GM23338 (cell line): Measurements from ENCODE around the gene CDKN2AIP. TPM values are rescaled to one million over a fixed set of nuclear protein-coding genes. Genes with fewer than 3 reads are reported as not detected.

Experiments
- ATAC-seq: fragments of 200-7000 bp; cut with Tn5 transposase; 3 replicates; pipeline ENCODE4 v1.9.1; 2020
- DNase-seq: peaks from one replicate; pipeline ENCODE4 v3.0.0-alpha.2; 2015; ENCODE audit warnings: low spot score
- H2AFZ ChIP-seq: fragments of 200-600 bp; sonication (generic); 2 replicates; pipeline ENCODE4 v1.8.0; 2016; ENCODE audit warnings: antibody characterized with exemption, mild to moderate bottlenecking, moderate library complexity
- H3F3A ChIP-seq: fragments of 200-600 bp; sonication (generic); replicated peaks from 2 replicates; pipeline ENCODE4 v1.8.0; 2017; ENCODE audit warnings: antibody characterized with exemption, mixed run types, low read depth
- H3K27ac ChIP-seq: fragments of 200-600 bp; sonication (generic); 2 replicates; pipeline ENCODE4 v1.6.1; 2016; ENCODE audit warnings: low read depth
- H3K27me3 ChIP-seq: fragments of 200-600 bp; sonication (generic); 2 replicates; pipeline ENCODE4 v1.8.0; 2016; ENCODE audit warnings: mild to moderate bottlenecking, mixed run types, moderate library complexity; ENCODE audit not compliant: insufficient read depth
- H3K36me3 ChIP-seq: fragments of 200-600 bp; sonication (generic); 2 replicates; pipeline ENCODE4 v1.8.0; 2016; ENCODE audit warnings: mild to moderate bottlenecking; ENCODE audit not compliant: insufficient read depth
- H3K4me1 ChIP-seq: fragments of 200-600 bp; sonication (generic); 2 replicates; pipeline ENCODE4 v1.8.0; 2016; ENCODE audit warnings: mild to moderate bottlenecking, moderate library complexity; ENCODE audit not compliant: insufficient read depth
- H3K4me2 ChIP-seq: fragments of 200-600 bp; sonication (generic); 2 replicates; pipeline ENCODE4 v1.7.1; 2017; ENCODE audit warnings: mixed run types
- H3K4me3 ChIP-seq: fragments of 200-600 bp; sonication (generic); 2 replicates; pipeline ENCODE4 v1.6.1; 2016; ENCODE audit warnings: mixed run types
- H3K79me2 ChIP-seq: fragments of 200-600 bp; sonication (generic); replicated peaks from 2 replicates; pipeline ENCODE4 v1.8.0; 2017; ENCODE audit warnings: mild to moderate bottlenecking; ENCODE audit not compliant: insufficient read depth
- H3K9me2 ChIP-seq: fragments of 200-600 bp; sonication (generic); 2 replicates; pipeline ENCODE4 v1.8.0; 2017; ENCODE audit not compliant: insufficient read depth
- H4K20me1 ChIP-seq: fragments of 200-600 bp; sonication (generic); replicated peaks from 2 replicates; pipeline ENCODE4 v1.8.0; 2017; ENCODE audit warnings: mild to moderate bottlenecking; ENCODE audit not compliant: insufficient read depth
- H3K27ac Mint-ChIP-seq: 2 replicates; pipeline ENCODE4 v1.8.0; 2020; ENCODE audit warnings: inconsistent platforms, mild to moderate bottlenecking, moderate library complexity, mixed read lengths
- H3K27me3 Mint-ChIP-seq: 3 replicates; pipeline ENCODE4 v1.8.0; 2022; ENCODE audit warnings: low read depth, mild to moderate bottlenecking, moderate library complexity, mixed read lengths, inconsistent platforms; ENCODE audit not compliant: insufficient read depth, poor library complexity
- H3K36me3 Mint-ChIP-seq: 3 replicates; pipeline ENCODE4 v1.8.0; 2021; ENCODE audit warnings: low read depth, mild to moderate bottlenecking, inconsistent platforms, moderate library complexity, mixed read lengths
- H3K4me1 Mint-ChIP-seq: 3 replicates; pipeline ENCODE4 v1.8.0; 2020; ENCODE audit warnings: mild to moderate bottlenecking, inconsistent platforms, mixed read lengths
- H3K4me3 Mint-ChIP-seq: 3 replicates; pipeline ENCODE4 v1.8.0; 2021; ENCODE audit warnings: moderate library complexity, mild to moderate bottlenecking, inconsistent platforms, mixed read lengths
- H3K9me3 Mint-ChIP-seq: 3 replicates; pipeline ENCODE4 v1.8.0; 2020; ENCODE audit warnings: moderate library complexity, mild to moderate bottlenecking, inconsistent platforms, mixed read lengths
- CREB1 ChIP-seq: fragments of 250-450 bp; sonication (Bioruptor Pico); IDR thresholded peaks from 2 replicates; pipeline ENCODE4 v1.5.0; 2020; ENCODE audit warnings: low read depth, mild to moderate bottlenecking, moderate library complexity
- EZH2phosphoT487 ChIP-seq: fragments of 200-600 bp; sonication (generic); IDR thresholded peaks from one replicate; pipeline ENCODE4 v1.8.1; 2018; ENCODE audit warnings: antibody characterized with exemption; ENCODE audit not compliant: unreplicated experiment
- JUNB ChIP-seq: IDR thresholded peaks from one replicate; pipeline ENCODE4 v1.6.1; 2016; ENCODE audit warnings: antibody characterized with exemption; ENCODE audit not compliant: unreplicated experiment
- NANOG ChIP-seq: IDR thresholded peaks from 2 replicates; pipeline ENCODE4 v1.6.1; 2016; ENCODE audit warnings: antibody characterized with exemption, borderline replicate concordance
- POLR2AphosphoS5 ChIP-seq: IDR thresholded peaks from 2 replicates; pipeline ENCODE4 v1.6.1; 2016; ENCODE audit warnings: antibody characterized with exemption, low read depth
- ZNF114 ChIP-seq: fragments of 250-450 bp; sonication (Bioruptor Pico); IDR thresholded peaks from 2 replicates; pipeline ENCODE4 v1.5.0; 2020; ENCODE audit warnings: mild to moderate bottlenecking, moderate library complexity
- polyA plus RNA-seq: library from polyadenylated mRNA; unstranded; fragments of >200 nt; fragmentation: Nextera tagmentation; extraction: Ambion mirVana; gene quantifications from 2 replicates; pipeline ENCODE4 v1.2.1, GENCODE V29; 2016
- total RNA-seq: library from RNA; depleted of rRNA; stranded (reverse); fragments of >200 nt; shearing (Covaris generic); gene quantifications from 2 replicates; pipeline ENCODE4 v1.2.3, GENCODE V29; 2014
- TF ChIP-seq, protein P1 (sequence below), 2 experiments: fragments of 200-600 bp in 1 of 2; sonication (generic) in 1 of 2; conservative IDR thresholded peaks; 2 replicates each; pipeline versions ENCODE4 v1.5.1 to v1.6.1; 2016 to 2017; ENCODE audit warnings: antibody characterized with exemption in 2 of 2, low read depth in 2 of 2, mild to moderate bottlenecking in 2 of 2, moderate library complexity in 1 of 2
- TF ChIP-seq, protein P2 (sequence below): IDR thresholded peaks from one replicate; pipeline ENCODE4 v1.6.1; 2018; ENCODE audit warnings: antibody characterized with exemption; ENCODE audit not compliant: unreplicated experiment
- TF ChIP-seq, protein P3 (sequence below): fragments of 250-450 bp; sonication (Bioruptor Pico); IDR thresholded peaks from 2 replicates; pipeline ENCODE4 v1.5.0; 2020; ENCODE audit warnings: mild to moderate bottlenecking, moderate library complexity

Gene CDKN2AIP
- total and polyA plus RNA-seq, 2 experiments from 2014 or later: 15.2 to 27.2 TPM

DNA sequence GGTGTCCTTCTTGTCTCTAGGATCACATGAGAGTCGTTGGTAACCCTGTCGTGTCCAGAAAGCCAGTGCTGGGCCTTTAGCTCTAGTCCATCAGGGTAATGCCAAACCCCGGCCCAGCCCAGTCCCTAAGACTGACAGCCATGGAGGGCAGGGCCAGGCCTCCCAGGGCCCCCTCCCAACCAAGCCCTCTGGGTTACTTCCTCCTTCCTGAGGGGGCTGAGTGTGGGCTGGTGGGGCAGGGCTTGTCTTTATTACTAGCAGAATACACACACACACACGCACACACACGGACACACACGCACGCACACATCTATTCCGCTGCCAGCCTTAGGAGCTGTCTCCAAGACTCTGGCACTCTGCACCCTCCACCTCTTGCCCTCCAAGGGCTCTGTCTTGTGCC lies 35.6 kb upstream of the CDKN2AIP start:
- H3K4me1 ChIP-seq: no peaks in the 10 kb centered on the region
- no peaks in the 10 kb centered on the region for H3K79me2 ChIP-seq
- H3K9me3 Mint-ChIP-seq: no peaks in the 10 kb centered on the region; the same call in 2 of the 3 replicates
- TF ChIP-seq POLR2AphosphoS5 (no peak), JUNB (no peak), EZH2phosphoT487 (no peak), ZNF114 (CRISPR knock-in tag) (no peak), CREB1 (CRISPR knock-in tag) (no peak), NANOG (no peak)
- TF ChIP-seq, protein P1, sequence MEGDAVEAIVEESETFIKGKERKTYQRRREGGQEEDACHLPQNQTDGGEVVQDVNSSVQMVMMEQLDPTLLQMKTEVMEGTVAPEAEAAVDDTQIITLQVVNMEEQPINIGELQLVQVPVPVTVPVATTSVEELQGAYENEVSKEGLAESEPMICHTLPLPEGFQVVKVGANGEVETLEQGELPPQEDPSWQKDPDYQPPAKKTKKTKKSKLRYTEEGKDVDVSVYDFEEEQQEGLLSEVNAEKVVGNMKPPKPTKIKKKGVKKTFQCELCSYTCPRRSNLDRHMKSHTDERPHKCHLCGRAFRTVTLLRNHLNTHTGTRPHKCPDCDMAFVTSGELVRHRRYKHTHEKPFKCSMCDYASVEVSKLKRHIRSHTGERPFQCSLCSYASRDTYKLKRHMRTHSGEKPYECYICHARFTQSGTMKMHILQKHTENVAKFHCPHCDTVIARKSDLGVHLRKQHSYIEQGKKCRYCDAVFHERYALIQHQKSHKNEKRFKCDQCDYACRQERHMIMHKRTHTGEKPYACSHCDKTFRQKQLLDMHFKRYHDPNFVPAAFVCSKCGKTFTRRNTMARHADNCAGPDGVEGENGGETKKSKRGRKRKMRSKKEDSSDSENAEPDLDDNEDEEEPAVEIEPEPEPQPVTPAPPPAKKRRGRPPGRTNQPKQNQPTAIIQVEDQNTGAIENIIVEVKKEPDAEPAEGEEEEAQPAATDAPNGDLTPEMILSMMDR (conservative IDR thresholded peaks at IDR 0.05; ENCODE audit: low read depth in 2 of 2): no peak
- TF ChIP-seq, protein P2, sequence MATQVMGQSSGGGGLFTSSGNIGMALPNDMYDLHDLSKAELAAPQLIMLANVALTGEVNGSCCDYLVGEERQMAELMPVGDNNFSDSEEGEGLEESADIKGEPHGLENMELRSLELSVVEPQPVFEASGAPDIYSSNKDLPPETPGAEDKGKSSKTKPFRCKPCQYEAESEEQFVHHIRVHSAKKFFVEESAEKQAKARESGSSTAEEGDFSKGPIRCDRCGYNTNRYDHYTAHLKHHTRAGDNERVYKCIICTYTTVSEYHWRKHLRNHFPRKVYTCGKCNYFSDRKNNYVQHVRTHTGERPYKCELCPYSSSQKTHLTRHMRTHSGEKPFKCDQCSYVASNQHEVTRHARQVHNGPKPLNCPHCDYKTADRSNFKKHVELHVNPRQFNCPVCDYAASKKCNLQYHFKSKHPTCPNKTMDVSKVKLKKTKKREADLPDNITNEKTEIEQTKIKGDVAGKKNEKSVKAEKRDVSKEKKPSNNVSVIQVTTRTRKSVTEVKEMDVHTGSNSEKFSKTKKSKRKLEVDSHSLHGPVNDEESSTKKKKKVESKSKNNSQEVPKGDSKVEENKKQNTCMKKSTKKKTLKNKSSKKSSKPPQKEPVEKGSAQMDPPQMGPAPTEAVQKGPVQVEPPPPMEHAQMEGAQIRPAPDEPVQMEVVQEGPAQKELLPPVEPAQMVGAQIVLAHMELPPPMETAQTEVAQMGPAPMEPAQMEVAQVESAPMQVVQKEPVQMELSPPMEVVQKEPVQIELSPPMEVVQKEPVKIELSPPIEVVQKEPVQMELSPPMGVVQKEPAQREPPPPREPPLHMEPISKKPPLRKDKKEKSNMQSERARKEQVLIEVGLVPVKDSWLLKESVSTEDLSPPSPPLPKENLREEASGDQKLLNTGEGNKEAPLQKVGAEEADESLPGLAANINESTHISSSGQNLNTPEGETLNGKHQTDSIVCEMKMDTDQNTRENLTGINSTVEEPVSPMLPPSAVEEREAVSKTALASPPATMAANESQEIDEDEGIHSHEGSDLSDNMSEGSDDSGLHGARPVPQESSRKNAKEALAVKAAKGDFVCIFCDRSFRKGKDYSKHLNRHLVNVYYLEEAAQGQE: no peak
- ATAC-seq: no peak
- no peaks in the 10 kb centered on the region for H3F3A ChIP-seq
- H3K4me3 Mint-ChIP-seq: no peak overlapping the region
- peak overlapping the region; percentile 69; the same call in 1 of the 2 replicates for H2AFZ ChIP-seq
- no peaks in the 10 kb centered on the region for H3K36me3 ChIP-seq
- no peak overlapping the region for H3K27ac ChIP-seq
- H3K27me3 Mint-ChIP-seq: peaks cover 4% of the 10 kb centered on the region
- no peak for DNase-seq
- H4K20me1 ChIP-seq: no peaks in the 10 kb centered on the region
- peaks cover 11% of the 10 kb centered on the region for H3K4me1 Mint-ChIP-seq
- no peak overlapping the region; the same call in 1 of the 2 replicates for H3K27ac Mint-ChIP-seq
- H3K4me2 ChIP-seq: no peak overlapping the region
- H3K27me3 ChIP-seq: no peaks in the 10 kb centered on the region
- H3K36me3 Mint-ChIP-seq: no peaks in the 10 kb centered on the region; the same call in 2 of the 3 replicates
- H3K9me2 ChIP-seq: no peaks in the 10 kb centered on the region
- no peak overlapping the region for H3K4me3 ChIP-seq

DNA sequence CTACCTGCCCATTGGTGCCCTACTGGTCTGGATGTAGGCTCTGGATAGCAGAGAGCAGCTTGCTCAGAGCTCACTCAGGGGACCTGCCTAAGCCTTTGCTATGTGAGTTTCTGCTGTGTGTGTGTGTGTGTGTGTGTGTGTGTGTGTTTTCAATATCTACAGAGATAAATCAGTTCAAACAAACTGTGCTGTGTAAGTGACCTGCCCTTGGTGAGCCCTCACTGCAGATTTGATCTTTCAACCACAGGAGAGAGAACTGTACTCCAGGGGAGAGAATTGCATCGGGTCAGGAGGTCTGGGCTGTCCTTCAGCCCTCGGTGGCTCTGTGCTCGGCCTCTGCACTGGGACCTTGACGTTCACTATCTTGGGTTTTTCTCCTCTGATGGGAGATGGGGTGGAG lies 35.0 kb upstream of the CDKN2AIP start:
- Histone ChIP-seq H3K79me2 (no peaks in the 10 kb centered on the region), H3K9me2 (no peaks in the 10 kb centered on the region), H3K4me2 (no peak overlapping the region), H3K4me1 (no peaks in the 10 kb centered on the region), H3F3A (no peaks in the 10 kb centered on the region), H3K27me3 (no peaks in the 10 kb centered on the region), H4K20me1 (no peaks in the 10 kb centered on the region), H3K36me3 (no peaks in the 10 kb centered on the region), H3K4me3 (no peak overlapping the region), H3K27ac (no peak overlapping the region), H2AFZ (no peak overlapping the region)
- Mint-ChIP-seq H3K4me3 (no peak overlapping the region), H3K9me3 (no peaks in the 10 kb centered on the region; the same call in 2 of the 3 replicates), H3K27me3 (peaks cover 3% of the 10 kb centered on the region), H3K4me1 (peaks cover 11% of the 10 kb centered on the region), H3K36me3 (no peaks in the 10 kb centered on the region; the same call in 2 of the 3 replicates), H3K27ac (0 out of 2 replicates have a peak overlapping the region, but pooled peaks have one; percentile 16)
- DNase-seq: no peak
- ATAC-seq: no peak
- TF ChIP-seq CREB1 (CRISPR knock-in tag): no peak
- TF ChIP-seq, protein P3, sequence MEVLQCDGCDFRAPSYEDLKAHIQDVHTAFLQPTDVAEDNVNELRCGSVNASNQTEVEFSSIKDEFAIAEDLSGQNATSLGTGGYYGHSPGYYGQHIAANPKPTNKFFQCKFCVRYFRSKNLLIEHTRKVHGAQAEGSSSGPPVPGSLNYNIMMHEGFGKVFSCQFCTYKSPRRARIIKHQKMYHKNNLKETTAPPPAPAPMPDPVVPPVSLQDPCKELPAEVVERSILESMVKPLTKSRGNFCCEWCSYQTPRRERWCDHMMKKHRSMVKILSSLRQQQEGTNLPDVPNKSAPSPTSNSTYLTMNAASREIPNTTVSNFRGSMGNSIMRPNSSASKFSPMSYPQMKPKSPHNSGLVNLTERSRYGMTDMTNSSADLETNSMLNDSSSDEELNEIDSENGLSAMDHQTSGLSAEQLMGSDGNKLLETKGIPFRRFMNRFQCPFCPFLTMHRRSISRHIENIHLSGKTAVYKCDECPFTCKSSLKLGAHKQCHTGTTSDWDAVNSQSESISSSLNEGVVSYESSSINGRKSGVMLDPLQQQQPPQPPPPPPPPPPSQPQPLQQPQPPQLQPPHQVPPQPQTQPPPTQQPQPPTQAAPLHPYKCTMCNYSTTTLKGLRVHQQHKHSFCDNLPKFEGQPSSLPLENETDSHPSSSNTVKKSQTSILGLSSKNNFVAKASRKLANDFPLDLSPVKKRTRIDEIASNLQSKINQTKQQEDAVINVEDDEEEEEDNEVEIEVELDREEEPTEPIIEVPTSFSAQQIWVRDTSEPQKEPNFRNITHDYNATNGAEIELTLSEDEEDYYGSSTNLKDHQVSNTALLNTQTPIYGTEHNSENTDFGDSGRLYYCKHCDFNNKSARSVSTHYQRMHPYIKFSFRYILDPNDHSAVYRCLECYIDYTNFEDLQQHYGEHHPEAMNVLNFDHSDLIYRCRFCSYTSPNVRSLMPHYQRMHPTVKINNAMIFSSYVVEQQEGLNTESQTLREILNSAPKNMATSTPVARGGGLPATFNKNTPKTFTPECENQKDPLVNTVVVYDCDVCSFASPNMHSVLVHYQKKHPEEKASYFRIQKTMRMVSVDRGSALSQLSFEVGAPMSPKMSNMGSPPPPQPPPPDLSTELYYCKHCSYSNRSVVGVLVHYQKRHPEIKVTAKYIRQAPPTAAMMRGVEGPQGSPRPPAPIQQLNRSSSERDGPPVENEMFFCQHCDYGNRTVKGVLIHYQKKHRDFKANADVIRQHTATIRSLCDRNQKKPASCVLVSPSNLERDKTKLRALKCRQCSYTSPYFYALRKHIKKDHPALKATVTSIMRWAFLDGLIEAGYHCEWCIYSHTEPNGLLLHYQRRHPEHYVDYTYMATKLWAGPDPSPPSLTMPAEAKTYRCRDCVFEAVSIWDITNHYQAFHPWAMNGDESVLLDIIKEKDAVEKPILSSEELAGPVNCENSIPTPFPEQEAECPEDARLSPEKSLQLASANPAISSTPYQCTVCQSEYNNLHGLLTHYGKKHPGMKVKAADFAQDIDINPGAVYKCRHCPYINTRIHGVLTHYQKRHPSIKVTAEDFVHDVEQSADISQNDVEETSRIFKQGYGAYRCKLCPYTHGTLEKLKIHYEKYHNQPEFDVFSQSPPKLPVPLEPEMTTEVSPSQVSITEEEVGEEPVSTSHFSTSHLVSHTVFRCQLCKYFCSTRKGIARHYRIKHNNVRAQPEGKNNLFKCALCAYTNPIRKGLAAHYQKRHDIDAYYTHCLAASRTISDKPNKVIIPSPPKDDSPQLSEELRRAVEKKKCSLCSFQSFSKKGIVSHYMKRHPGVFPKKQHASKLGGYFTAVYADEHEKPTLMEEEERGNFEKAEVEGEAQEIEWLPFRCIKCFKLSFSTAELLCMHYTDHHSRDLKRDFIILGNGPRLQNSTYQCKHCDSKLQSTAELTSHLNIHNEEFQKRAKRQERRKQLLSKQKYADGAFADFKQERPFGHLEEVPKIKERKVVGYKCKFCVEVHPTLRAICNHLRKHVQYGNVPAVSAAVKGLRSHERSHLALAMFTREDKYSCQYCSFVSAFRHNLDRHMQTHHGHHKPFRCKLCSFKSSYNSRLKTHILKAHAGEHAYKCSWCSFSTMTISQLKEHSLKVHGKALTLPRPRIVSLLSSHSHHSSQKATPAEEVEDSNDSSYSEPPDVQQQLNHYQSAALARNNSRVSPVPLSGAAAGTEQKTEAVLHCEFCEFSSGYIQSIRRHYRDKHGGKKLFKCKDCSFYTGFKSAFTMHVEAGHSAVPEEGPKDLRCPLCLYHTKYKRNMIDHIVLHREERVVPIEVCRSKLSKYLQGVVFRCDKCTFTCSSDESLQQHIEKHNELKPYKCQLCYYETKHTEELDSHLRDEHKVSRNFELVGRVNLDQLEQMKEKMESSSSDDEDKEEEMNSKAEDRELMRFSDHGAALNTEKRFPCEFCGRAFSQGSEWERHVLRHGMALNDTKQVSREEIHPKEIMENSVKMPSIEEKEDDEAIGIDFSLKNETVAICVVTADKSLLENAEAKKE (CRISPR knock-in tag): no peak
- no peak for TF ChIP-seq ZNF114 (CRISPR knock-in tag)
- no peak for TF ChIP-seq NANOG
